ENCODE results near the gene DOK6. TPM values are rescaled to one million over a fixed set of nuclear protein-coding genes. Genes with fewer than 3 reads are reported as not detected.

DOK6 gene
- polyA plus RNA-seq, 1 experiment = 0.55 TPM

GRCh38 chr18:69484699-69485396 is 84.2 kb downstream of the DOK6 start:
- peak; percentile 29 for DNase-seq (ENCODE audit: low read depth)

GRCh38 chr18:69487488-69488394 is 87.1 kb downstream of the DOK6 start:
- TF ChIP-seq CTCF (IDR thresholded peaks at IDR 0.05; ENCODE audit: insufficient read depth, low read depth, low read length) = no peak
- no peak for DNase-seq (ENCODE audit: low read depth)
- no peak overlapping the region for H3K4me3 ChIP-seq (ENCODE audit: low read depth, low read length)
- no peaks in the 10 kb centered on the region for H3K27me3 ChIP-seq (ENCODE audit: control insufficient read depth, insufficient read depth, low read length)
- ChIA-PET POLR2A (no interaction called here), CTCF (no interaction called here)
- H3K36me3 ChIP-seq (ENCODE audit: control insufficient read depth, insufficient read depth, low read length) = no peaks in the 10 kb centered on the region

More at GRCh38 chr18:69484699-69485396, 84.2 kb downstream of the DOK6 start:
- no peaks in the 10 kb centered on the region for H3K27me3 ChIP-seq (ENCODE audit: control insufficient read depth, insufficient read depth, low read length)
- ChIA-PET CTCF (interaction anchor here (1.4 kb wide), 1 partner anchor 13 kb away, joined by 3 read pairs; no protein-coding TSS in a partner anchor), POLR2A (no interaction called here)
- H3K36me3 ChIP-seq (ENCODE audit: control insufficient read depth, insufficient read depth, low read length) = no peaks in the 10 kb centered on the region
- TF ChIP-seq CTCF (IDR thresholded peaks at IDR 0.05; ENCODE audit: insufficient read depth, low read depth, low read length) = peak; percentile 51
- no peak overlapping the region for H3K4me3 ChIP-seq (ENCODE audit: low read depth, low read length)

- DNase-seq (ENCODE audit: low read depth) = no peak
- TF ChIP-seq CTCF (IDR thresholded peaks at IDR 0.05; ENCODE audit: insufficient read depth, low read depth, low read length) = no peak
- ChIA-PET CTCF (no interaction called here), POLR2A (no interaction called here)
- Histone ChIP-seq H3K27me3 (ENCODE audit: control insufficient read depth, insufficient read depth, low read length) (no peaks in the 10 kb centered on the region), H3K4me3 (ENCODE audit: low read depth, low read length) (no peak overlapping the region), H3K36me3 (ENCODE audit: control insufficient read depth, insufficient read depth, low read length) (no peaks in the 10 kb centered on the region)
Observed at GRCh38 chr18:69490072-69490471, 89.4 kb downstream of the DOK6 start.

GRCh38 chr18:69490813-69491212 is 90.1 kb downstream of the DOK6 start:
- peak; percentile 31 for DNase-seq (ENCODE audit: low read depth)

More at GRCh38 chr18:69490813-69491212, 90.1 kb downstream of the DOK6 start:
- H3K4me3 ChIP-seq (ENCODE audit: low read depth, low read length) = no peak overlapping the region
- POLR2A ChIA-PET = no interaction called here
- CTCF ChIA-PET = no interaction called here
- H3K36me3 ChIP-seq (ENCODE audit: control insufficient read depth, insufficient read depth, low read length) = no peaks in the 10 kb centered on the region
- H3K27me3 ChIP-seq (ENCODE audit: control insufficient read depth, insufficient read depth, low read length) = no peaks in the 10 kb centered on the region
- TF ChIP-seq CTCF (IDR thresholded peaks at IDR 0.05; ENCODE audit: insufficient read depth, low read depth, low read length) = no peak
